Measurements from ENCODE around the gene ADARB2.
"Not testable (repeated sequence)": the region's sequence is repeated elsewhere in the genome, so short reads cannot be mapped to it uniquely, and the experiment has no call there.

ADARB2 gene

DNA sequence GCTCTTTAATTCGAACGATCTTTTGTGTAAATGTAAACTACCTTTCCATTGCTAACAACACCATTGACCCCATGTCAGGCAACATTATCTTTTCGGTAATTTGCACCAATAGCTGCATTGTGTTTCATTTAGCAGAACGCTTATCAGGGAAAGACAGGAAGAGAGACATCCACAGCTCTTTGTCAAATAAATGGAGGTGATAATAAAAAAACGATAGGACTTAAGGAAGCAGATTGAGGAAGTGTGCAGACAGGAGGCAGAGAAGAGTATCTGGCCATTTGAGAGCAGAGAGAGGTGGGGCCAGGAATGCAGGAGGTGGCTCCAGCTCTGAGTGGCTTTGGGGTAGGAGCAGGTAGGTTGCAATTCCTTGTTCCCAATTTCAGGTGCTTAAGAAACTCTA is 37.5 kb upstream of the ADARB2 start:
- TF ChIP-seq, protein P1, sequence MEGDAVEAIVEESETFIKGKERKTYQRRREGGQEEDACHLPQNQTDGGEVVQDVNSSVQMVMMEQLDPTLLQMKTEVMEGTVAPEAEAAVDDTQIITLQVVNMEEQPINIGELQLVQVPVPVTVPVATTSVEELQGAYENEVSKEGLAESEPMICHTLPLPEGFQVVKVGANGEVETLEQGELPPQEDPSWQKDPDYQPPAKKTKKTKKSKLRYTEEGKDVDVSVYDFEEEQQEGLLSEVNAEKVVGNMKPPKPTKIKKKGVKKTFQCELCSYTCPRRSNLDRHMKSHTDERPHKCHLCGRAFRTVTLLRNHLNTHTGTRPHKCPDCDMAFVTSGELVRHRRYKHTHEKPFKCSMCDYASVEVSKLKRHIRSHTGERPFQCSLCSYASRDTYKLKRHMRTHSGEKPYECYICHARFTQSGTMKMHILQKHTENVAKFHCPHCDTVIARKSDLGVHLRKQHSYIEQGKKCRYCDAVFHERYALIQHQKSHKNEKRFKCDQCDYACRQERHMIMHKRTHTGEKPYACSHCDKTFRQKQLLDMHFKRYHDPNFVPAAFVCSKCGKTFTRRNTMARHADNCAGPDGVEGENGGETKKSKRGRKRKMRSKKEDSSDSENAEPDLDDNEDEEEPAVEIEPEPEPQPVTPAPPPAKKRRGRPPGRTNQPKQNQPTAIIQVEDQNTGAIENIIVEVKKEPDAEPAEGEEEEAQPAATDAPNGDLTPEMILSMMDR (IDR thresholded peaks at IDR 0.05; ENCODE audit: control insufficient read depth, insufficient read depth, low read depth, low read length, missing control alignments) = no peak
- DNase-seq (ENCODE audit: low read depth) = no peak
- H3K4me3 ChIP-seq (ENCODE audit: control insufficient read depth, low read depth, low read length) = no peak overlapping the region

DNA sequence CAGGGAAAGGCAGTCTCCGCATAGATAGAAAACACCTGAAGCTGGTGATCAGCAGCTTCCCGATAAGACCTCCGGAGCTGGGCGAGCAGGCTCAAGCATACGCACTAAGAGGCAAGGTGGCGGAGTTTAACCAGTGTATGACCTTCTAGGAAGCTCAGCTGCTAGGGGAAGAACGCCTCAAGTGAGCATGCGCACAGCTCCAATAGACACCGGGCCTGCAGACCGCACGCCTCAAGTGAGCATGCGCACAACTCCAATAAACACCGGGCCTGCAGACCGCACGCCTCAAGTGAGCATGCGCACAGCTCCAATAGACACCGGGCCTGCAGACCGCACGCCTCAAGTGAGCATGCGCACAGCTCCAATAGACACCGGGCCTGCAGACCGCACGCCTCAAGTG is 35.9 kb upstream of the ADARB2 start:
- not testable (repeated sequence) for H3K4me3 ChIP-seq (ENCODE audit: control insufficient read depth, low read depth, low read length); DNase-seq (ENCODE audit: low read depth)

DNA sequence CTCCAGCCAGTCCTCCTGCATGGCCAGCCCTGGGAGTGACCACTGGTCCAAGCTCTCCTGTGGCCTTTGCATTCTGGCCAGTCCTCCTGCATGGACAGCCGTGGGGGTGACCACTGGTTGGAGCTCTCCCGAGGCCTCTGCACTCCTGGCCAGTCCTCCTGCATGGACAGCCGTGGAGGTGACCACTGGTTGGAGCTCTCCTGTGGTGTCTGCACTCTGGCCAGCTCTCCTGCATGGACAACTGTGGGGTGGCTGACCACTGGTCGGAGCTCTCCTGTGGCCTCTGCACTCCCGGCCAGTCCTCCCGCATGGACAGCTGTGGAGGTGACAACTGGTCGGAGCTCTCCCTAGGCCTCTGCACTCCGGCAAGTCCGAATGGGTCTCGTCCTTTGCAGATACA is 28.7 kb upstream of the ADARB2 start:
- no peak overlapping the region for H3K4me3 ChIP-seq (ENCODE audit: control insufficient read depth, low read depth, low read length)
- no peak for DNase-seq (ENCODE audit: low read depth)
- TF ChIP-seq, protein P1 (IDR thresholded peaks at IDR 0.05; ENCODE audit: control insufficient read depth, insufficient read depth, low read depth, low read length, missing control alignments) = no peak

DNA sequence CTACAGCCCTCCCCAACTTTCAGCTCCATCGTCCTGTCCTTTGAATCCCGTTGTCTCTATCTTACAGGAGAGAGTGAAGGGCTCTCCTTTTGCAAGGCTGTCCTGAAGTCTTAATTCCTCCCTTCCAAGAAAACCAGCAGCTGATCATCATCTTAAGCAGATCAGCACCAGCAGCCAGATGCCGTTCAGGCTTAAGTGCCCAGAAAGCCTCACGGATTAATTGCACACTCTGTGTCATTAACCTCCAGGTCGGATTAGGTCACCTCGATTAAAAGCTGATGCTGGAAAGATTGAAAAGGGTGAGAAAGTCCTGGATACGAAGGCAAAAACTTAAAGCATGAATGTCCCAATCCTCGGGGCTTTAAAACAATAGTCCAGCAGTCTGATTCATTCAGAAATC is 24.8 kb upstream of the ADARB2 start:
- no peak overlapping the region for H3K4me3 ChIP-seq (ENCODE audit: control insufficient read depth, low read depth, low read length)
- no peak for DNase-seq (ENCODE audit: low read depth)
- TF ChIP-seq, protein P1 (IDR thresholded peaks at IDR 0.05; ENCODE audit: control insufficient read depth, insufficient read depth, low read depth, low read length, missing control alignments) = no peak

DNA sequence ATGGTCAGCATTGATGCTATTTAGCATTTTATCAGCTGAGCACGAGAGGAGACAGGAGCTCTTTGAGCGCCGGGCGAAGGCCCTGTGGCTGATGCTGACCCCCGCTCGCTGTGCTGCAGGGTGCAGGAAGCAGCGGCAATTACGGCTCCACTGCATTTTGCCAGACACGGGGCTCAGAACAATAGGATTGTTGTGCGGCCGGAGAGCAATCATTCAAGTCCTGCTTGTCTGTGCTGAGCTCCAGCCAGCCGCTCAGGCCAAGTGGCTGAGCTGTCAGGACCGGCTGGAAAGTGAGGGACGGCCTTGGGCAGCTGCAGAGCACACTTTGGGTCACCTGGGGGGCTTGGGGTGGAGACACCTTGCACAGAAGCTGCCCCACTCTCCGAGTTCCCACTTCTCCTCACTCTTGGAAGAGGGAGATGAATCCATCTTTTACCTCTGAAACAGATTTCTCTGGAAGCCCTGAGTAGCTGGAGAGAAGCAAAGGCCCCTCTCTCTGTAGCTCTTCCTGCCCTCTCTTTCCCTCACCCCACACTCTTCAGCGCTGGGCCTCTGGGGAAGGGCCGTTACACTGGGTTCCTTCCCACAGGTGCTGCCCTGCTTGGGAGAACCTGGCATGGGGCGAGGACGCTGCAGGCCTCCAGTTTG is 17.3 kb upstream of the ADARB2 start:
- DNase-seq (ENCODE audit: low read depth) = no peak
- TF ChIP-seq, protein P1 (IDR thresholded peaks at IDR 0.05; ENCODE audit: control insufficient read depth, insufficient read depth, low read depth, low read length, missing control alignments) = no peak

DNA sequence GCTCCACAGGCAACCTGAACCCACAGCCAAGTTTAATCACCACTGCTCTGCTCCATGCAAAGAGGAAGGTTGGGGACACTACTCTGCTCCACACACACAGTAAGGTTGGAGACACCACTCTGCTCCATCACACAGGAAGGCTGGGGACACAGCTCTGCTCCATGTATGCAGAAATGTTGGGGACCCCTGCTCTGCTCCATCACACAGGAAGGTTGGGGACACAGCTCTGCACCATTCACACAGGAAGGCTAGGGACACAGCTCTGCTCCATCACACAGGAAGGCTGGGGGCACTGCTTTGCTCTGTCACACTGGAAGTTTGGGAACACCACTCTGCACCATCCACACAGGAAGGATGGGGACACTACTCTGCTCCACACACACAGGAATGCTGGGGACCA is 14.8 kb upstream of the ADARB2 start:
- TF ChIP-seq, protein P1 (IDR thresholded peaks at IDR 0.05; ENCODE audit: control insufficient read depth, insufficient read depth, low read depth, low read length, missing control alignments) = no peak
- H3K4me3 ChIP-seq (ENCODE audit: control insufficient read depth, low read depth, low read length) = no peak overlapping the region
- DNase-seq (ENCODE audit: low read depth) = no peak

More for the DNA sequence above, 17.3 kb upstream of the ADARB2 start:
- H3K4me3 ChIP-seq (ENCODE audit: control insufficient read depth, low read depth, low read length) = no peak overlapping the region

DNA sequence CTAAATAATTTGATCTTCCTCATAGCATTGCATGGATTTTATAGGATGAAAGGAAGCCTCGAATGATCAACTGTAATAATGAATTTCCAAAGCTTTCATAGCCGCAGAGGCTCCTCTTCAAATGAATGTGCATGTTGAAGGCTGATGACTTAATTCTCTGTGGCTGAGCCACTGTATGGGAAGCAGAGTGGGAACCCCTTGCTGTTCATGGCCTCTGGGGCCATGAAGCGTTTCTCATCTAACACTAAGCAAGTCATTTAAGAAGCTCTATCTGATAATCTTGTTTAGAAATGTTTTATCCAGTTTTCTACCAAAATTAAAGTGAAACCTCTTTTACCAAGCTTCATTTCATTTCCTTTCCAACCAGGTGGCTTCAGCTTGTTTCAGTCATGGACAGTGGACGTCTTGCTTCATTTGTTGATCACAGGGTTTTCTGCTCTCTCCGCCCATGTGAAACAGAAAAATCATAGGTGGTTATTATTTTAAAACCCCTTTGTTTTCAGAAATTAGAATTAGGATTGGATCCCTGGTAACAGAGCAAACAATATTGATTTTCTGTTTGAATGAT is 10.3 kb upstream of the ADARB2 start:
- no peak overlapping the region for H3K4me3 ChIP-seq (ENCODE audit: control insufficient read depth, low read depth, low read length)
- DNase-seq (ENCODE audit: low read depth) = no peak
- TF ChIP-seq, protein P1 (IDR thresholded peaks at IDR 0.05; ENCODE audit: control insufficient read depth, insufficient read depth, low read depth, low read length, missing control alignments) = no peak

All from AG09309 (cell line).